ENCODE results near the gene TM9SF1. TPM values are rescaled to one million over a fixed set of nuclear protein-coding genes. Genes with fewer than 3 reads are reported as not detected.

Gene TM9SF1
- total and polyA plus RNA-seq, 2 of the 13 experiments (the other 11 are each of a cell fraction or from before 2014, with no cell fraction given) = 83.2 to 110 TPM

- TF ChIP-seq KIAA2018 (CRISPR knock-in tag; IDR thresholded peaks at IDR 0.05; ENCODE audit: borderline replicate concordance) = peak; percentile 99
- TF ChIP-seq ATF3 (CRISPR knock-in tag; IDR thresholded peaks at IDR 0.05) = peak; percentile 70; the same call in 1 of the 2 replicates
- TF ChIP-seq ZZZ3 (CRISPR knock-in tag; IDR thresholded peaks at IDR 0.05; ENCODE audit: borderline replicate concordance) = peak; percentile 92
- peak; percentile 73 for TF ChIP-seq SP2 (CRISPR knock-in tag; IDR thresholded peaks at IDR 0.05)
- peak; percentile 71; the same call in 1 of the 2 replicates for TF ChIP-seq HIC2 (CRISPR knock-in tag; IDR thresholded peaks at IDR 0.05; ENCODE audit: low read depth)
- no peak for TF ChIP-seq ZNF850 (CRISPR knock-in tag; conservative IDR thresholded peaks at IDR 0.05)
- TF ChIP-seq ZNF451 (CRISPR knock-in tag; IDR thresholded peaks at IDR 0.05) = no peak; the same call in none of the 2 replicates
- peak; percentile 53; the same call in 1 of the 2 replicates for TF ChIP-seq SOX13 (IDR thresholded peaks at IDR 0.05)
- TF ChIP-seq SOX13 (CRISPR knock-in tag; conservative IDR thresholded peaks at IDR 0.05 in 1 of 2, IDR thresholded peaks at IDR 0.05 in 1 of 2) = peak; percentile 10 to 56; a peak in 2 of 4 replicates
- peak; percentile 63; the same call in 1 of the 2 replicates for TF ChIP-seq RNF2 (conservative IDR thresholded peaks at IDR 0.05; ENCODE audit: low read depth)
- peak; percentile 95 for TF ChIP-seq E2F1 (CRISPR knock-in tag; IDR thresholded peaks at IDR 0.05)
- TF ChIP-seq DRAP1 (CRISPR knock-in tag; IDR thresholded peaks at IDR 0.05) = peak; percentile 86
- peak; percentile 15; the same call in 1 of the 2 replicates for TF ChIP-seq TCF7 (IDR thresholded peaks at IDR 0.05; ENCODE audit: low read depth)
- peak; percentile 81 to 93 for TF ChIP-seq KLF16 (CRISPR knock-in tag; IDR thresholded peaks at IDR 0.05)
- TF ChIP-seq HES4 (CRISPR knock-in tag; IDR thresholded peaks at IDR 0.05; ENCODE audit: borderline replicate concordance) = no peak; the same call in 1 of the 2 replicates
These were observed 18.0 kb upstream of the TM9SF1 start, which contains the start of gene CHMP4A (continued) for GRCh38 chr14:24212924-24213865.
